ENCODE data around the gene TSHR.

Gene TSHR

GRCh38 chr14:80974679-80975078 lies 19.3 kb downstream of the TSHR start:
- WGBS, 2 experiments (ENCODE audit: insufficient coverage in 2 of 2) = 83% methylated on average over 1 of the region's 2 CpGs

DNA sequence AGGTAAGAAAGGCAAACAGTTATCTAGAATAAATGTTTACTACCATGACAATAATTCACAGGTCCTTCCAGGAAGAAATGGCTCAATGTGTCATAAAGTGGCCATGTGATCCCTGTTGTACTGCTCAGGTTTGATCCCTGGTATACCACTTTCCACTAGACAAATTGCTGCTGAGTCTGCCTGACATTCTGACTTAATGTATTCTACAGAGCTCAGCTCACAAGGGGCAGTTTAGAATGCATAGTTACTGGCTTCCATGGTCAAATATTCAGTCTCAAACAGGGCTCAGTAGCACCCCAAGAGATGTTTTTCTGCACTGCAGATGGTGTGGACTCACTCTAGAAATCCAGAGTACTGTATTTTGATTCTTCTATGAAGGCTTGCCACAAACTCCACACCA lies 21.8 kb downstream of the TSHR start:
- no peak overlapping the region for H3K4me3 ChIP-seq (ENCODE audit: extremely low read depth, insufficient read depth, low read length, poor library complexity, severe bottlenecking)
- H3K27ac ChIP-seq (ENCODE audit: low read depth, low read length, severe bottlenecking) = no peak overlapping the region
- no peaks in the 10 kb centered on the region for H3K9me3 ChIP-seq (ENCODE audit: control insufficient read depth, low read length)
- no peaks in the 10 kb centered on the region for H3K4me1 ChIP-seq (ENCODE audit: control insufficient read depth, insufficient read depth, low read length, poor library complexity, severe bottlenecking)
- H3K36me3 ChIP-seq (ENCODE audit: control insufficient read depth, insufficient read depth, low read length) = no peaks in the 10 kb centered on the region

More at GRCh38 chr14:80974679-80975078, 19.3 kb downstream of the TSHR start:
- Histone ChIP-seq H3K4me1 (ENCODE audit: control insufficient read depth, insufficient read depth, low read length, poor library complexity, severe bottlenecking) (no peaks in the 10 kb centered on the region), H3K4me3 (ENCODE audit: extremely low read depth, insufficient read depth, low read length, poor library complexity, severe bottlenecking) (no peak overlapping the region), H3K36me3 (ENCODE audit: control insufficient read depth, insufficient read depth, low read length) (no peaks in the 10 kb centered on the region), H3K27ac (ENCODE audit: low read depth, low read length, severe bottlenecking) (no peak overlapping the region), H3K9me3 (ENCODE audit: control insufficient read depth, low read length) (no peaks in the 10 kb centered on the region)

GRCh38 chr14:80978403-80978802 lies 23.0 kb downstream of the TSHR start:
- Histone ChIP-seq H3K9me3 (ENCODE audit: control insufficient read depth, low read length) (no peaks in the 10 kb centered on the region), H3K4me1 (ENCODE audit: control insufficient read depth, insufficient read depth, low read length, poor library complexity, severe bottlenecking) (no peaks in the 10 kb centered on the region)

GRCh38 chr14:80979951-80980350 lies 24.5 kb downstream of the TSHR start:
- H3K4me1 ChIP-seq (ENCODE audit: control insufficient read depth, insufficient read depth, low read length, poor library complexity, severe bottlenecking) = no peaks in the 10 kb centered on the region
- WGBS, 2 experiments (ENCODE audit: insufficient coverage in 2 of 2) = 79 to 96% methylated on average over 2 of the region's 2 CpGs
- H3K36me3 ChIP-seq (ENCODE audit: control insufficient read depth, insufficient read depth, low read length) = no peaks in the 10 kb centered on the region
- no peak overlapping the region for H3K4me3 ChIP-seq (ENCODE audit: extremely low read depth, insufficient read depth, low read length, poor library complexity, severe bottlenecking)
- H3K9me3 ChIP-seq (ENCODE audit: control insufficient read depth, low read length) = no peaks in the 10 kb centered on the region
- H3K27ac ChIP-seq (ENCODE audit: low read depth, low read length, severe bottlenecking) = no peak overlapping the region

More at GRCh38 chr14:80978403-80978802, 23.0 kb downstream of the TSHR start:
- H3K27ac ChIP-seq (ENCODE audit: low read depth, low read length, severe bottlenecking) = no peak overlapping the region
- no peak overlapping the region for H3K4me3 ChIP-seq (ENCODE audit: extremely low read depth, insufficient read depth, low read length, poor library complexity, severe bottlenecking)
- no peaks in the 10 kb centered on the region for H3K36me3 ChIP-seq (ENCODE audit: control insufficient read depth, insufficient read depth, low read length)
- 75 to 100% methylated on average over 2 of the region's 2 CpGs for WGBS, 2 experiments (ENCODE audit: insufficient coverage in 2 of 2)

GRCh38 chr14:80981156-80981555 lies 25.7 kb downstream of the TSHR start:
- Histone ChIP-seq H3K4me3 (ENCODE audit: extremely low read depth, insufficient read depth, low read length, poor library complexity, severe bottlenecking) (no peak overlapping the region), H3K36me3 (ENCODE audit: control insufficient read depth, insufficient read depth, low read length) (no peaks in the 10 kb centered on the region), H3K4me1 (ENCODE audit: control insufficient read depth, insufficient read depth, low read length, poor library complexity, severe bottlenecking) (no peaks in the 10 kb centered on the region), H3K27ac (ENCODE audit: low read depth, low read length, severe bottlenecking) (no peak overlapping the region), H3K9me3 (ENCODE audit: control insufficient read depth, low read length) (no peaks in the 10 kb centered on the region)
- WGBS, 2 experiments (ENCODE audit: insufficient coverage in 2 of 2) = 92 to 96% methylated on average over 2 to 3 of the region's 3 CpGs

DNA sequence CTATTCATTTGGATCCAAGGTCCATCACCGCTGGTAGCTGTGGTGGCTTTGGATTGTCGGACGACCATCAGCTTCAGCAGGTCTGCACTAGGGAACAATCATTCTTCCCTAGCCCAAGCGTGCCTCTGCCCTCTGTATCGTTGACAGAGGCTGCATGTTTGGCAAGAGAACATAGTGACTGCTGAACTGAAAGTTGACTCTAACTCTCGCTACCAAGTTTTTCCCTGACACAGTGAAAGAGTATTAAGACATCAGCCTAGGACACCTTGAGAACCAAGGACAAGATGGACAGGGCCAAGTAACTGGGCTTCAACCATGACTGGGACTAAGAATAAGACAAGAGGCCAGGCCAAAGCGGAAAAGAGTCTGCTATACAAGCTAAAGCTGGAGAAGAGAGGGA lies 26.3 kb downstream of the TSHR start:
- 90 to 91% methylated on average over 6 to 7 of the region's 7 CpGs for WGBS, 2 experiments (ENCODE audit: insufficient coverage in 2 of 2)
- H3K9me3 ChIP-seq (ENCODE audit: control insufficient read depth, low read length) = no peaks in the 10 kb centered on the region

GRCh38 chr14:80982711-80983110 lies 27.3 kb downstream of the TSHR start:
- H3K4me3 ChIP-seq (ENCODE audit: extremely low read depth, insufficient read depth, low read length, poor library complexity, severe bottlenecking) = no peak overlapping the region
- 100% methylated on average over 1 of the region's 2 CpGs; no CpG with 5 or more reads in 1 of the 2 experiments for WGBS, 2 experiments (ENCODE audit: insufficient coverage in 2 of 2)
- no peaks in the 10 kb centered on the region for H3K4me1 ChIP-seq (ENCODE audit: control insufficient read depth, insufficient read depth, low read length, poor library complexity, severe bottlenecking)
- H3K9me3 ChIP-seq (ENCODE audit: control insufficient read depth, low read length) = no peaks in the 10 kb centered on the region
- no peaks in the 10 kb centered on the region for H3K36me3 ChIP-seq (ENCODE audit: control insufficient read depth, insufficient read depth, low read length)
- H3K27ac ChIP-seq (ENCODE audit: low read depth, low read length, severe bottlenecking) = no peak overlapping the region

More for the DNA sequence above, 26.3 kb downstream of the TSHR start:
- no peak overlapping the region for H3K4me3 ChIP-seq (ENCODE audit: extremely low read depth, insufficient read depth, low read length, poor library complexity, severe bottlenecking)
- no peaks in the 10 kb centered on the region for H3K36me3 ChIP-seq (ENCODE audit: control insufficient read depth, insufficient read depth, low read length)
- H3K27ac ChIP-seq (ENCODE audit: low read depth, low read length, severe bottlenecking) = no peak overlapping the region
- no peaks in the 10 kb centered on the region for H3K4me1 ChIP-seq (ENCODE audit: control insufficient read depth, insufficient read depth, low read length, poor library complexity, severe bottlenecking)

DNA sequence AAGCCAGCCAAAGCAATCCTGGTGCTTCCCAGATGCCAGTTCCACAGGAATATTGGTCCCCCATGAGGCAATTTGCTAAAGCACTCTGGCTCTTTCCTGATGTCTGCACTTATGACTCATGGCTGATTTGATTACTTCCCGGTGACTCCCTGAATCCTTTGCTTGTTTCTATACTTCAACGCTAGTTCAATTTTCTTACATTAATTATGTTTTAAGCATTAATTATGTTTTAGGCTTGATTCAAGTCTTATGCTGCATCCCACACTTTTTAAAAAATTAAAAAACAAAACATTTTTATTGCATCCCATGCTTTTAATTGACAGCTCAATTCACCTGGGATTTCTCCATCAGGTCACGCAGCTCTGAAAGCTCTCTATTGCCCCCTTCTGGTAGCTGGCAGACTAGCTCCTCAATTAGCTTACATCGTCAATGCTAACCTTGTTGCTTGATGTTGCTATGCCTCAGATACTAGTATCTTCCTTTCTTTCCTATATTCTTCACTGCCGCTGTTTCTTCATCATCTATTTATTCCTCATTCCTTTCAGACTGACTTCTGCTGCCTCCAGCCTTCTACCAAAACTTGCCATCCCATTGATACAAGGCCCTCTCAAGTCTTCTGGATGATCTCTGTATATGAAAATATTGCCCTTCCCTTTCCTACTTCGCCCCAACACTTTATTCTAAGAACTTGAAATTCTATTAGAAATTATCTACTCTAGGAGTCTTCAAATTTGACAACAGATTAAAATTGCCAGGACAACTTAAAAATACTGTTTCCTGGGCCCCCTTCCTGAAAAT lies 32.0 kb downstream of the TSHR start:
- no peaks in the 10 kb centered on the region for H3K9me3 ChIP-seq (ENCODE audit: control insufficient read depth, low read length)
- 8 to 30% methylated on average over 3 to 4 of the region's 6 CpGs for WGBS, 2 experiments (ENCODE audit: insufficient coverage in 2 of 2)
- H3K4me3 ChIP-seq (ENCODE audit: extremely low read depth, insufficient read depth, low read length, poor library complexity, severe bottlenecking) = no peak overlapping the region
- no peaks in the 10 kb centered on the region for H3K4me1 ChIP-seq (ENCODE audit: control insufficient read depth, insufficient read depth, low read length, poor library complexity, severe bottlenecking)
- no peak overlapping the region for H3K27ac ChIP-seq (ENCODE audit: low read depth, low read length, severe bottlenecking)
- H3K36me3 ChIP-seq (ENCODE audit: control insufficient read depth, insufficient read depth, low read length) = no peaks in the 10 kb centered on the region

DNA sequence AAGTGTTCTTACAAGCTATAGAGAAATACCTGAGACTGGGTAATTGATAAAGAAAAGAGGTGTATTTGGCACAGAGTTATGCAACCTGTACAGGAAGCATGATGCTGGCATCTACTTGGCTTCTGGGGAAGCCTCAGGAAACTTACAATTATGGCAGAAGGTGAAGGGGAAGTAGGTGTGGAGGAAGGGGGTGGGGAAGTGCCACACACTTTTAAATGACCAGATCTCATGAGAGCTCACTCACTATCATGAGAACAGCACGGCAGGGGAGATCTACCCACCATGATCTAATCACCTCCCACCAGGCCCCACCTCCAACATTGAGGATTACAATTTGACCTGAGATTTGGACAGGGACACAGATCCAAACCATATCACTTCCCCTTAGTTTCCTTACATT lies 32.8 kb downstream of the TSHR start:
- no peaks in the 10 kb centered on the region for H3K4me1 ChIP-seq (ENCODE audit: control insufficient read depth, insufficient read depth, low read length, poor library complexity, severe bottlenecking)
- H3K4me3 ChIP-seq (ENCODE audit: extremely low read depth, insufficient read depth, low read length, poor library complexity, severe bottlenecking) = no peak overlapping the region
- H3K36me3 ChIP-seq (ENCODE audit: control insufficient read depth, insufficient read depth, low read length) = no peaks in the 10 kb centered on the region
- no peak overlapping the region for H3K27ac ChIP-seq (ENCODE audit: low read depth, low read length, severe bottlenecking)
- 78 to 100% methylated on average over 1 of the region's 1 CpG for WGBS, 2 experiments (ENCODE audit: insufficient coverage in 2 of 2)
- H3K9me3 ChIP-seq (ENCODE audit: control insufficient read depth, low read length) = no peaks in the 10 kb centered on the region

GRCh38 chr14:80988735-80989429 lies 33.5 kb downstream of the TSHR start:
- no peaks in the 10 kb centered on the region for H3K36me3 ChIP-seq (ENCODE audit: control insufficient read depth, insufficient read depth, low read length)
- H3K4me3 ChIP-seq (ENCODE audit: extremely low read depth, insufficient read depth, low read length, poor library complexity, severe bottlenecking) = no peak overlapping the region
- no peak overlapping the region for H3K27ac ChIP-seq (ENCODE audit: low read depth, low read length, severe bottlenecking)
- H3K4me1 ChIP-seq (ENCODE audit: control insufficient read depth, insufficient read depth, low read length, poor library complexity, severe bottlenecking) = no peaks in the 10 kb centered on the region
- no peaks in the 10 kb centered on the region for H3K9me3 ChIP-seq (ENCODE audit: control insufficient read depth, low read length)
- 59 to 63% methylated on average over 4 of the region's 6 CpGs for WGBS, 2 experiments (ENCODE audit: insufficient coverage in 2 of 2)

DNA sequence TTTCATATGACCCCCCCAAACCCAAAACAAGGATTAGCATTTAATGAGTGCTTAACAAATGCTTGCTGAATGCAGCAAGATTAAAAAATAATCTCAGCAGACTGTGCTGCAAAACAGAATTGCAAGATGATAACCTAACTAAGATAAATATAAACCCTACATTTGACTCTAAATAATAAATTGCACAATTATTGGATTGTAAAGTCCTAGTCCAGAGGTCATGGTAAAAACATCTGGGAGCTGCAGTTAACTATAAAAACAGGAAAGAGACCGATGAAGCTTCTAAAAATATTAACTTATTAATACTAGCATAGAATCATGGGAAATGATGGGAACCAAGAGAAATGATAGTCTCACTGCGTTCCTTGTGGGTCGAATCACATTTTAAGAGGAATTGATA lies 37.2 kb downstream of the TSHR start:
- no peaks in the 10 kb centered on the region for H3K4me1 ChIP-seq (ENCODE audit: control insufficient read depth, insufficient read depth, low read length, poor library complexity, severe bottlenecking)
- no peaks in the 10 kb centered on the region for H3K36me3 ChIP-seq (ENCODE audit: control insufficient read depth, insufficient read depth, low read length)
- no peak overlapping the region for H3K27ac ChIP-seq (ENCODE audit: low read depth, low read length, severe bottlenecking)
- H3K9me3 ChIP-seq (ENCODE audit: control insufficient read depth, low read length) = no peaks in the 10 kb centered on the region
- H3K4me3 ChIP-seq (ENCODE audit: extremely low read depth, insufficient read depth, low read length, poor library complexity, severe bottlenecking) = no peak overlapping the region
- WGBS, 2 experiments (ENCODE audit: insufficient coverage in 2 of 2) = 100% methylated on average over 1 of the region's 3 CpGs; no CpG with 5 or more reads in 1 of the 2 experiments

Data from mesodermal cell (in vitro differentiated cells).